PC-3 (cell line): Measurements from ENCODE around the gene SRXN1. TPM values are rescaled to one million over a fixed set of nuclear protein-coding genes. Genes with fewer than 3 reads are reported as not detected.

ENCODE experiments used
- ATAC-seq: fragments of 200-7000 bp; cut with Tn5 transposase; 2 replicates; pipeline ENCODE4 v1.9.1; 2020; ENCODE audit warnings: mild to moderate bottlenecking, moderate library complexity
- BruUV-seq: library from RNA; stranded (reverse); fragments of 400-500 nt; replicated peaks from 2 replicates; lab custom pipeline; 2021; lab: Mats Ljungman, UMichigan
- CTCF ChIA-PET: fragments of 300-600 bp; sonication (Branson Sonifier 250); formaldehyde crosslinking; loops from one replicate; lab custom pipeline; 2022; ENCODE audit warnings: antibody characterized with exemption; lab: Charles Lee
- POLR2A ChIA-PET: fragments of 300-600 bp; sonication (Branson Sonifier 250); formaldehyde crosslinking; loops from one replicate; lab custom pipeline; 2022; ENCODE audit warnings: antibody characterized with exemption; ENCODE audit not compliant: unreplicated experiment; lab: Charles Lee
- DNase-seq: peaks from one replicate; pipeline ENCODE4 v3.0.0-alpha.2; 2015
- H2AFZ ChIP-seq: fragments of 300-600 bp; sonication (generic); 2 replicates; pipeline ENCODE4 v1.6.0; 2016; ENCODE audit warnings: antibody characterized with exemption, low read length
- H3F3A ChIP-seq: fragments of 300-600 bp; sonication (generic); one replicate; pipeline ENCODE4 v1.6.0; 2017; ENCODE audit warnings: antibody characterized with exemption, low read length, control low read depth, mild to moderate bottlenecking; ENCODE audit not compliant: unreplicated experiment
- H3K27ac ChIP-seq: fragments of 300-600 bp; sonication (generic); 2 replicates; pipeline ENCODE4 v1.5.1; 2016; ENCODE audit warnings: mild to moderate bottlenecking, low read length
- H3K27me3 ChIP-seq: fragments of 300-600 bp; sonication (generic); 2 replicates; pipeline ENCODE4 v1.6.1; 2016; ENCODE audit warnings: low read length, mixed read lengths
- H3K36me3 ChIP-seq: fragments of 300-600 bp; sonication (generic); 2 replicates; pipeline ENCODE4 v1.6.1; 2016; ENCODE audit warnings: low read depth, mixed run types, low read length, mixed read lengths
- H3K4me1 ChIP-seq: fragments of 300-600 bp; sonication (generic); 2 replicates; pipeline ENCODE4 v1.5.1; 2016; ENCODE audit warnings: low read length; ENCODE audit not compliant: insufficient read depth
- H3K4me2 ChIP-seq: fragments of 300-600 bp; sonication (generic); 2 replicates; pipeline ENCODE4 v1.6.0; 2016; ENCODE audit warnings: low read length
- H3K4me3 ChIP-seq: fragments of 300-600 bp; sonication (generic); 2 replicates; pipeline ENCODE4 v1.5.1; 2016; ENCODE audit warnings: mild to moderate bottlenecking, low read length, mixed read lengths
- H3K79me2 ChIP-seq: fragments of 300-600 bp; sonication (generic); 2 replicates; pipeline ENCODE4 v1.6.1; 2017; ENCODE audit warnings: low read length, mixed read lengths
- H3K9ac ChIP-seq: fragments of 300-600 bp; sonication (generic); 2 replicates; pipeline ENCODE4 v1.6.0; 2016; ENCODE audit warnings: mild to moderate bottlenecking, low read length
- H3K9me2 ChIP-seq: fragments of 300-600 bp; sonication (generic); replicated peaks from 2 replicates; pipeline ENCODE4 v1.6.1; 2016; ENCODE audit warnings: mixed run types, low read length, mixed read lengths
- H3K9me3 ChIP-seq: fragments of 300-600 bp; sonication (generic); 2 replicates; pipeline ENCODE4 v1.6.1; 2016; ENCODE audit warnings: low read length, mixed read lengths
- H4K20me1 ChIP-seq: fragments of 300-600 bp; sonication (generic); 2 replicates; pipeline ENCODE4 v1.6.1; 2016; ENCODE audit warnings: low read length, mixed read lengths
- EZH2 ChIP-seq: fragments of 300-600 bp; sonication (generic); IDR thresholded peaks from one replicate; pipeline ENCODE4 v1.6.1; 2017; ENCODE audit warnings: antibody characterized with exemption, mild to moderate bottlenecking, low read length; ENCODE audit not compliant: unreplicated experiment
- EZH2phosphoT487 ChIP-seq: fragments of 300-600 bp; sonication (generic); IDR thresholded peaks from 2 replicates; pipeline ENCODE4 v1.6.1; 2018; ENCODE audit warnings: mild to moderate bottlenecking, antibody characterized with exemption, low read length, borderline replicate concordance
- intact Hi-C: fragments of 100-400 bp; cut with micrococcal nuclease; formaldehyde crosslinking; loops from 2 replicates; pipeline ENCODE4 v1.9.0; 2023
- total RNA-seq: library from RNA; depleted of rRNA; stranded (reverse); fragments of >200 nt; gene quantifications from 2 replicates; pipeline ENCODE4 v1.2.3, GENCODE V29; 2014
- TF ChIP-seq, protein P1 (sequence below): fragments of 300-600 bp; sonication (generic); conservative IDR thresholded peaks from 2 replicates; pipeline ENCODE4 v1.5.1; 2017; ENCODE audit warnings: antibody characterized with exemption, low read depth, mild to moderate bottlenecking, low read length

SRXN1 gene
- total RNA-seq, 1 experiment from 2014 or later = 105 TPM

- CTCF ChIA-PET = no interaction called here
- no peak for DNase-seq
Measured at GRCh38 chr20:658731-659291, 5.8 kb upstream of the SRXN1 start.

DNA sequence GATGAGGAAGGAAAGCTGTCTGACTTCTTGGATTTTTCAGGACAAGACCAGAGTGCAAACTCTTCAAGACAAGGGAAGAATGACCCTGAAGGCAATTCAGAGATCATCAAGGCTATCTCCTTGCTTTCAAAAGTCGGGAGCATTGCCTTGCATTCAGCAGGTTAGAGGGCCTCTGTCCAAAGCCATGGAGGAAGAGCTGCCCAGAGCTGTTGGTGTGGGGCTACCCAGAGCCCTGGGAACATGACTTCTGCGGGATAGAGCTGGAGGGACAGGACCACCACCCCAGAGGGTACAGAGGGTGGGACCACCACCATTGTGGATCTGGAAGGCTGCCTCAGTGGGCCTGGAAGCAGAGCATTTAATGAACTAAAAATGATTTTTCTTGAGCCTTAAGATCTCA, 5.2 kb upstream of the SRXN1 start:
- intact Hi-C loops = loop anchor here (10.0 kb wide), 1 partner anchor 77 kb away; no protein-coding TSS in a partner anchor
- Histone ChIP-seq H3K27me3 (peaks cover 51% of the 10 kb centered on the region), H3K4me3 (no peak overlapping the region), H3K36me3 (no peaks in the 10 kb centered on the region), H3K79me2 (no peaks in the 10 kb centered on the region), H2AFZ (no peak overlapping the region), H3K4me2 (no peak overlapping the region), H3K27ac (no peak overlapping the region), H4K20me1 (no peaks in the 10 kb centered on the region), H3K9ac (no peak overlapping the region), H3F3A (no peaks in the 10 kb centered on the region), H3K4me1 (peaks cover 5% of the 10 kb centered on the region), H3K9me2 (no peaks in the 10 kb centered on the region), H3K9me3 (no peaks in the 10 kb centered on the region)
- CTCF ChIA-PET = interaction anchor here (0.7 kb wide), 1 partner anchor 11 kb away, joined by 3 read pairs; no protein-coding TSS in a partner anchor
- TF ChIP-seq, protein P1, sequence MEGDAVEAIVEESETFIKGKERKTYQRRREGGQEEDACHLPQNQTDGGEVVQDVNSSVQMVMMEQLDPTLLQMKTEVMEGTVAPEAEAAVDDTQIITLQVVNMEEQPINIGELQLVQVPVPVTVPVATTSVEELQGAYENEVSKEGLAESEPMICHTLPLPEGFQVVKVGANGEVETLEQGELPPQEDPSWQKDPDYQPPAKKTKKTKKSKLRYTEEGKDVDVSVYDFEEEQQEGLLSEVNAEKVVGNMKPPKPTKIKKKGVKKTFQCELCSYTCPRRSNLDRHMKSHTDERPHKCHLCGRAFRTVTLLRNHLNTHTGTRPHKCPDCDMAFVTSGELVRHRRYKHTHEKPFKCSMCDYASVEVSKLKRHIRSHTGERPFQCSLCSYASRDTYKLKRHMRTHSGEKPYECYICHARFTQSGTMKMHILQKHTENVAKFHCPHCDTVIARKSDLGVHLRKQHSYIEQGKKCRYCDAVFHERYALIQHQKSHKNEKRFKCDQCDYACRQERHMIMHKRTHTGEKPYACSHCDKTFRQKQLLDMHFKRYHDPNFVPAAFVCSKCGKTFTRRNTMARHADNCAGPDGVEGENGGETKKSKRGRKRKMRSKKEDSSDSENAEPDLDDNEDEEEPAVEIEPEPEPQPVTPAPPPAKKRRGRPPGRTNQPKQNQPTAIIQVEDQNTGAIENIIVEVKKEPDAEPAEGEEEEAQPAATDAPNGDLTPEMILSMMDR = no peak
- no peak for TF ChIP-seq EZH2phosphoT487
- TF ChIP-seq EZH2 = no peak
- POLR2A ChIA-PET = interaction anchor here (0.5 kb wide), 1 partner anchor 101 kb away, joined by 3 read pairs; no protein-coding TSS in a partner anchor
- ATAC-seq (no peak), DNase-seq (no peak)
- BruUV-seq = no TSS peak

More at GRCh38 chr20:658731-659291, 5.8 kb upstream of the SRXN1 start:
- H3K79me2 ChIP-seq = no peaks in the 10 kb centered on the region
- POLR2A ChIA-PET = no interaction called here
- H3K4me2 ChIP-seq = no peak overlapping the region
- no peaks in the 10 kb centered on the region for H3F3A ChIP-seq
- H4K20me1 ChIP-seq = no peaks in the 10 kb centered on the region
- no peak overlapping the region for H3K4me3 ChIP-seq
- H3K9ac ChIP-seq = no peak overlapping the region
- intact Hi-C loops = loop anchor here (10.0 kb wide), 1 partner anchor 76 kb away; no protein-coding TSS in a partner anchor
- no TSS peak for BruUV-seq
- no peak overlapping the region for H2AFZ ChIP-seq
- H3K36me3 ChIP-seq = no peaks in the 10 kb centered on the region
- peaks cover 57% of the 10 kb centered on the region for H3K27me3 ChIP-seq
- no peaks in the 10 kb centered on the region for H3K9me2 ChIP-seq
- H3K4me1 ChIP-seq = peaks cover 2% of the 10 kb centered on the region
- no peak overlapping the region for H3K27ac ChIP-seq
- ATAC-seq = no peak
- H3K9me3 ChIP-seq = no peaks in the 10 kb centered on the region
- TF ChIP-seq EZH2phosphoT487 = no peak
- TF ChIP-seq, protein P1 = no peak
- no peak for TF ChIP-seq EZH2
